Thymus (tissue), 11 donors: ENCODE measurements around the gene CDC25B. TPM values are rescaled to one million over a fixed set of nuclear protein-coding genes. Genes with fewer than 3 reads are reported as not detected.
"Not testable (repeated sequence)": the region's sequence is repeated elsewhere in the genome, so short reads cannot be mapped to it uniquely, and the experiment has no call there.

ENCODE experiments used
- DNase-seq, 9 donors: peaks; one replicate each; pipeline ENCODE4 v3.0.0-alpha.2; 2013; ENCODE audit warnings: low spot score in 9 of 9, low read depth in 6 of 9, missing footprints in 1 of 9
- H3K27ac ChIP-seq, 2 donors: one replicate each; pipeline ENCODE4 v1.5.1; 2013; ENCODE audit warnings: control low read depth in 1 of 2, low read depth in 1 of 2, low read length in 1 of 2, mild to moderate bottlenecking in 1 of 2, moderate library complexity in 1 of 2
- H3K27me3 ChIP-seq, 2 donors: one replicate each; pipeline ENCODE4 v1.5.1; 2013; ENCODE audit warnings: low read length in 1 of 2; ENCODE audit not compliant: control insufficient read depth in 2 of 2, insufficient read depth in 1 of 2
- H3K36me3 ChIP-seq, 2 donors: one replicate each; pipeline ENCODE4 v1.5.1; 2013; ENCODE audit warnings: low read length in 1 of 2, mild to moderate bottlenecking in 1 of 2, moderate library complexity in 1 of 2; ENCODE audit not compliant: control insufficient read depth in 2 of 2, insufficient read depth in 2 of 2
- H3K4me1 ChIP-seq, 2 donors: one replicate each; pipeline ENCODE4 v1.5.1; 2013; ENCODE audit warnings: low read length in 2 of 2; ENCODE audit not compliant: control insufficient read depth in 2 of 2, insufficient read depth in 2 of 2
- H3K4me3 ChIP-seq, 2 donors: one replicate each; pipeline ENCODE4 v1.5.1; 2013; ENCODE audit warnings: low read length in 2 of 2, control low read depth in 1 of 2, mild to moderate bottlenecking in 1 of 2
- H3K9me3 ChIP-seq, 2 donors: one replicate each; pipeline ENCODE4 v1.5.1; 2013; ENCODE audit warnings: low read length in 1 of 2, mild to moderate bottlenecking in 1 of 2; ENCODE audit not compliant: control insufficient read depth in 2 of 2, insufficient read depth in 1 of 2
- WGBS: extraction: QIAGEN DNeasy Blood & Tissue Kit; methylation state at CpG from one replicate; pipeline ENCODE4 v1.1.7; 2013; 5-methylcytosine and 5-hydroxymethylcytosine counted together
- polyA plus RNA-seq: library from polyadenylated mRNA; stranded (reverse); fragments of 200-250 nt; gene quantifications from one replicate; pipeline ENCODE4 v1.2.3, GENCODE V29; 2013
- total RNA-seq: library from RNA; stranded (reverse); fragments of 120-200 nt; gene quantifications from one replicate; pipeline ENCODE4 v1.2.4, GENCODE V29; 2013
- donor health status: healthy.

Gene CDC25B
- total and polyA plus RNA-seq, 2 donors = 21.1 to 56.4 TPM

GRCh38 chr20:3788685-3789155 lies 7.4 kb upstream of the CDC25B start:
- H3K4me3 ChIP-seq = no peak overlapping the region
- no peaks in the 10 kb centered on the region for H3K27me3 ChIP-seq
- DNase-seq = no peak
- no peak overlapping the region for H3K27ac ChIP-seq
- peaks cover 0 to 6% of the 10 kb centered on the region in 2 donors for H3K36me3 ChIP-seq
- 90% methylated on average over 4 of the region's 4 CpGs for WGBS
- H3K9me3 ChIP-seq = no peaks in the 10 kb centered on the region
- peaks cover 7 to 8% of the 10 kb centered on the region in 2 donors for H3K4me1 ChIP-seq

- not testable (repeated sequence) for H3K4me1 ChIP-seq, H3K4me3 ChIP-seq, H3K27me3 ChIP-seq, H3K9me3 ChIP-seq, H3K27ac ChIP-seq, DNase-seq, H3K36me3 ChIP-seq
- WGBS = over 99% methylated on average over 4 of the region's 4 CpGs
Measured at GRCh38 chr20:3789201-3789600, 6.9 kb upstream of the CDC25B start.

- not testable (repeated sequence) for H3K36me3 ChIP-seq, H3K27me3 ChIP-seq, H3K9me3 ChIP-seq, H3K27ac ChIP-seq, H3K4me3 ChIP-seq, DNase-seq
- peaks cover 27 to 35% of the 10 kb centered on the region in 2 donors for H3K4me1 ChIP-seq
- WGBS = 98% methylated on average over 1 of the region's 3 CpGs
Measured at GRCh38 chr20:3794168-3794567, 1.9 kb upstream of the CDC25B start.

- peaks cover 34 to 42% of the 10 kb centered on the region in 2 donors for H3K4me1 ChIP-seq
- H3K27me3 ChIP-seq = no peaks in the 10 kb centered on the region
- H3K4me3 ChIP-seq = peak overlapping the region; percentile 59 to 83
- no peak overlapping the region for H3K27ac ChIP-seq
- peaks cover 3 to 10% of the 10 kb centered on the region in 2 donors for H3K36me3 ChIP-seq
- 94% methylated on average over 25 of the region's 25 CpGs for WGBS
- DNase-seq = no peak
- no peaks in the 10 kb centered on the region for H3K9me3 ChIP-seq
Measured at GRCh38 chr20:3794701-3795420, 1.2 kb upstream of the CDC25B start.

- Histone ChIP-seq H3K27ac (peak overlapping the region; percentile 15 to 64), H3K36me3 (peaks cover 21 to 28% of the 10 kb centered on the region in 2 donors), H3K9me3 (no peaks in the 10 kb centered on the region), H3K4me1 (peaks cover 35 to 48% of the 10 kb centered on the region in 2 donors), H3K27me3 (no peaks in the 10 kb centered on the region), H3K4me3 (peak overlapping the region; percentile 59 to 83)
- DNase-seq = no peak
- 25% methylated on average over 33 of the region's 33 CpGs for whole genome bisulfite sequencing
Measured at GRCh38 chr20:3796477-3797225, 541 bp downstream of the CDC25B start.

- peaks cover 26 to 33% of the 10 kb centered on the region in 2 donors for H3K36me3 ChIP-seq
- peak overlapping the region; percentile 59 to 83 for H3K4me3 ChIP-seq
- WGBS = 96% methylated on average over 5 of the region's 5 CpGs
- peaks cover 35 to 48% of the 10 kb centered on the region in 2 donors for H3K4me1 ChIP-seq
- no peak for DNase-seq
- H3K27ac ChIP-seq = peak overlapping the region in 1 of 2 donors; percentile 64
- H3K9me3 ChIP-seq = no peaks in the 10 kb centered on the region
- no peaks in the 10 kb centered on the region for H3K27me3 ChIP-seq
Measured at GRCh38 chr20:3797226-3797545, 1.1 kb downstream of the CDC25B start.

GRCh38 chr20:3797592-3798372 lies 1.7 kb downstream of the CDC25B start:
- Histone ChIP-seq H3K27ac (peak overlapping the region; percentile 74 to 95), H3K4me3 (peak overlapping the region; percentile 7 to 59), H3K36me3 (peaks cover 32 to 39% of the 10 kb centered on the region in 2 donors), H3K27me3 (no peaks in the 10 kb centered on the region), H3K9me3 (no peaks in the 10 kb centered on the region), H3K4me1 (peaks cover 35 to 48% of the 10 kb centered on the region in 2 donors)
- 65% methylated on average over 19 of the region's 19 CpGs for WGBS
- peak in 1 of 9 donors; percentile 65 for DNase-seq

- H3K36me3 ChIP-seq = peaks cover 38 to 45% of the 10 kb centered on the region in 2 donors
- H3K27ac ChIP-seq = peak overlapping the region; percentile 74 to 95
- 93% methylated on average over 5 of the region's 5 CpGs for WGBS
- H3K4me1 ChIP-seq = peaks cover 35 to 48% of the 10 kb centered on the region in 2 donors
- no peak for DNase-seq
- H3K27me3 ChIP-seq = no peaks in the 10 kb centered on the region
- H3K4me3 ChIP-seq = no peak overlapping the region
- peaks cover 0 to 3% of the 10 kb centered on the region in 2 donors for H3K9me3 ChIP-seq
Measured at GRCh38 chr20:3798373-3798768, 2.3 kb downstream of the CDC25B start.
